ENCODE data around the gene SF3B6.

GRCh38 chr2:24022975-24023575, 53.1 kb downstream of the SF3B6 start:
- TF ChIP-seq, protein P1, sequence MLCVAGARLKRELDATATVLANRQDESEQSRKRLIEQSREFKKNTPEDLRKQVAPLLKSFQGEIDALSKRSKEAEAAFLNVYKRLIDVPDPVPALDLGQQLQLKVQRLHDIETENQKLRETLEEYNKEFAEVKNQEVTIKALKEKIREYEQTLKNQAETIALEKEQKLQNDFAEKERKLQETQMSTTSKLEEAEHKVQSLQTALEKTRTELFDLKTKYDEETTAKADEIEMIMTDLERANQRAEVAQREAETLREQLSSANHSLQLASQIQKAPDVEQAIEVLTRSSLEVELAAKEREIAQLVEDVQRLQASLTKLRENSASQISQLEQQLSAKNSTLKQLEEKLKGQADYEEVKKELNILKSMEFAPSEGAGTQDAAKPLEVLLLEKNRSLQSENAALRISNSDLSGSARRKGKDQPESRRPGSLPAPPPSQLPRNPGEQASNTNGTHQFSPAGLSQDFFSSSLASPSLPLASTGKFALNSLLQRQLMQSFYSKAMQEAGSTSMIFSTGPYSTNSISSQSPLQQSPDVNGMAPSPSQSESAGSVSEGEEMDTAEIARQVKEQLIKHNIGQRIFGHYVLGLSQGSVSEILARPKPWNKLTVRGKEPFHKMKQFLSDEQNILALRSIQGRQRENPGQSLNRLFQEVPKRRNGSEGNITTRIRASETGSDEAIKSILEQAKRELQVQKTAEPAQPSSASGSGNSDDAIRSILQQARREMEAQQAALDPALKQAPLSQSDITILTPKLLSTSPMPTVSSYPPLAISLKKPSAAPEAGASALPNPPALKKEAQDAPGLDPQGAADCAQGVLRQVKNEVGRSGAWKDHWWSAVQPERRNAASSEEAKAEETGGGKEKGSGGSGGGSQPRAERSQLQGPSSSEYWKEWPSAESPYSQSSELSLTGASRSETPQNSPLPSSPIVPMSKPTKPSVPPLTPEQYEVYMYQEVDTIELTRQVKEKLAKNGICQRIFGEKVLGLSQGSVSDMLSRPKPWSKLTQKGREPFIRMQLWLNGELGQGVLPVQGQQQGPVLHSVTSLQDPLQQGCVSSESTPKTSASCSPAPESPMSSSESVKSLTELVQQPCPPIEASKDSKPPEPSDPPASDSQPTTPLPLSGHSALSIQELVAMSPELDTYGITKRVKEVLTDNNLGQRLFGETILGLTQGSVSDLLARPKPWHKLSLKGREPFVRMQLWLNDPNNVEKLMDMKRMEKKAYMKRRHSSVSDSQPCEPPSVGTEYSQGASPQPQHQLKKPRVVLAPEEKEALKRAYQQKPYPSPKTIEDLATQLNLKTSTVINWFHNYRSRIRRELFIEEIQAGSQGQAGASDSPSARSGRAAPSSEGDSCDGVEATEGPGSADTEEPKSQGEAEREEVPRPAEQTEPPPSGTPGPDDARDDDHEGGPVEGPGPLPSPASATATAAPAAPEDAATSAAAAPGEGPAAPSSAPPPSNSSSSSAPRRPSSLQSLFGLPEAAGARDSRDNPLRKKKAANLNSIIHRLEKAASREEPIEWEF (CRISPR knock-in tag; IDR thresholded peaks at IDR 0.05): no peak
- TF ChIP-seq, protein P2, sequence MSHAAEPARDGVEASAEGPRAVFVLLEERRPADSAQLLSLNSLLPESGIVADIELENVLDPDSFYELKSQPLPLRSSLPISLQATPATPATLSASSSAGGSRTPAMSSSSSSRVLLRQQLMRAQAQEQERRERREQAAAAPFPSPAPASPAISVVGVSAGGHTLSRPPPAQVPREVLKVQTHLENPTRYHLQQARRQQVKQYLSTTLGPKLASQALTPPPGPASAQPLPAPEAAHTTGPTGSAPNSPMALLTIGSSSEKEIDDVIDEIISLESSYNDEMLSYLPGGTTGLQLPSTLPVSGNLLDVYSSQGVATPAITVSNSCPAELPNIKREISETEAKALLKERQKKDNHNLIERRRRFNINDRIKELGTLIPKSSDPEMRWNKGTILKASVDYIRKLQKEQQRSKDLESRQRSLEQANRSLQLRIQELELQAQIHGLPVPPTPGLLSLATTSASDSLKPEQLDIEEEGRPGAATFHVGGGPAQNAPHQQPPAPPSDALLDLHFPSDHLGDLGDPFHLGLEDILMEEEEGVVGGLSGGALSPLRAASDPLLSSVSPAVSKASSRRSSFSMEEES (CRISPR knock-in tag; IDR thresholded peaks at IDR 0.05): no peak

Measured in K562 (cell line).